K562 (cell line): ENCODE data around the gene HAUS5. TPM values are rescaled to one million over a fixed set of nuclear protein-coding genes. Genes with fewer than 3 reads are reported as not detected.
A peak's percentile ranks its signal among the peaks of the same experiment; 100 is the strongest.

Experiments
- ATAC-seq: fragments of 200-7000 bp; cut with Tn5 transposase; 3 replicates; pipeline ENCODE4 v1.9.1; 2020; ENCODE audit warnings: moderate library complexity
- BruUV-seq: library from RNA; stranded (reverse); fragments of 400-500 nt; replicated peaks from 2 replicates; lab custom pipeline; 2021; lab: Mats Ljungman, UMichigan
- CTCF ChIA-PET: fragments of 300-600 bp; formaldehyde crosslinking; extraction: SDS; loops from one replicate; lab custom pipeline; 2021; ENCODE audit warnings: low intra/inter-chr PET ratio; lab: Yijun Ruan, JAX
- POLR2A ChIA-PET: fragments of 300-600, 350-650 bp; sonication (Branson Sonifier 250); formaldehyde crosslinking; extraction: SDS; loops from one replicate; lab custom pipeline; 2021; ENCODE audit warnings: antibody characterized with exemption, inconsistent platforms; lab: Yijun Ruan, JAX
- DNase-seq, 4 experiments: peaks; one replicate each; pipeline versions ENCODE4 v3.0.0 to v3.0.0-alpha.2; 2011 to 2018; ENCODE audit warnings: low spot score in 3 of 4, mixed read lengths in 3 of 4; ENCODE audit errors: extremely low read depth in 1 of 4
- FAIRE-seq: peaks from 2 replicates; lab custom pipeline; 2011; peaks lifted over from hg19 to GRCh38; lab: Jason Lieb, UNC
- H2AFZ ChIP-seq: 2 replicates; pipeline ENCODE4 v1.6.0; 2011; ENCODE audit warnings: low read depth, low read length, control low read depth, inconsistent platforms
- H3K27ac ChIP-seq: fragments of 200-600 bp; 3 replicates; pipeline ENCODE4 v1.8.0; 2011; ENCODE audit warnings: low read depth, mild to moderate bottlenecking, control low read depth, inconsistent platforms, low read length, moderate library complexity, mixed read lengths; ENCODE audit errors: extremely low read depth
- H3K27me3 ChIP-seq, 2 experiments: fragments of 300-600 bp in 1 of 2; 2 replicates in 1 of 2; 3 replicates in 1 of 2; pipeline versions ENCODE4 v1.6.0 to v1.8.0; 2011; ENCODE audit warnings: inconsistent platforms in 2 of 2, low read length in 2 of 2, mild to moderate bottlenecking in 1 of 2, mixed read lengths in 1 of 2, moderate library complexity in 1 of 2; ENCODE audit not compliant: control insufficient read depth in 2 of 2, insufficient read depth in 2 of 2
- H3K36me3 ChIP-seq: fragments of 300-600 bp; 3 replicates; pipeline ENCODE4 v1.8.0; 2011; ENCODE audit warnings: mild to moderate bottlenecking, low read length, inconsistent platforms; ENCODE audit not compliant: control insufficient read depth, insufficient read depth
- H3K4me1 ChIP-seq, 2 experiments: fragments of 200-600 bp in 1 of 2; replicated peaks in 1 of 2; 2 replicates in 1 of 2; 3 replicates in 1 of 2; pipeline versions ENCODE4 v1.5.1 to v1.8.0; 2011; ENCODE audit warnings: inconsistent platforms in 2 of 2, low read length in 2 of 2, mild to moderate bottlenecking in 1 of 2, mixed read lengths in 1 of 2, moderate library complexity in 1 of 2; ENCODE audit not compliant: control insufficient read depth in 2 of 2, insufficient read depth in 2 of 2
- H3K4me2 ChIP-seq: 2 replicates; pipeline ENCODE4 v1.6.1; 2011; ENCODE audit warnings: low read length, control low read depth, inconsistent platforms, mixed read lengths; ENCODE audit not compliant: insufficient read depth
- H3K4me3 ChIP-seq: fragments of 200-600 bp; sonication (generic), shearing (Covaris generic); 2 replicates; pipeline ENCODE4 v1.5.1; 2016; ENCODE audit warnings: control low read depth, inconsistent platforms
- H3K79me2 ChIP-seq: fragments of 200-600 bp; 3 replicates; pipeline ENCODE4 v1.8.0; 2011; ENCODE audit warnings: low read length, inconsistent platforms; ENCODE audit not compliant: control insufficient read depth, insufficient read depth
- H3K9ac ChIP-seq, 2 experiments: 2 replicates each; pipeline versions ENCODE4 v1.6.0 to v1.6.1; 2011; ENCODE audit warnings: low read depth in 2 of 2, low read length in 2 of 2, control low read depth in 1 of 2, inconsistent platforms in 1 of 2, mild to moderate bottlenecking in 1 of 2, mixed read lengths in 1 of 2; ENCODE audit not compliant: insufficient read depth in 1 of 2
- H3K9me1 ChIP-seq: one replicate; pipeline ENCODE4 v1.6.0; 2011; ENCODE audit warnings: inconsistent platforms, mild to moderate bottlenecking, low read length, moderate library complexity; ENCODE audit not compliant: control insufficient read depth, insufficient read depth
- H3K9me3 ChIP-seq: replicated peaks from 2 replicates; pipeline ENCODE4 v1.5.1; 2011; ENCODE audit warnings: low read depth, low read length, inconsistent platforms; ENCODE audit not compliant: control insufficient read depth, insufficient read depth
- H4K20me1 ChIP-seq: replicated peaks from 2 replicates; pipeline ENCODE4 v1.6.1; 2011; ENCODE audit warnings: low read length, inconsistent platforms, mixed read lengths; ENCODE audit not compliant: control insufficient read depth, insufficient read depth
- DPF2 ChIP-seq: fragments of 450-650 bp; IDR thresholded peaks from 2 replicates; pipeline ENCODE4 v1.6.1; 2016
- EZH2 ChIP-seq: IDR thresholded peaks from 2 replicates; pipeline ENCODE4 v1.6.1; 2012; ENCODE audit warnings: low read depth, mild to moderate bottlenecking, inconsistent platforms, low read length, borderline replicate concordance
- GABPA ChIP-seq: fragments of 200-800 bp; sonication (Bioruptor generic); conservative IDR thresholded peaks from 2 replicates; pipeline ENCODE4 v1.6.1; 2016; ENCODE audit warnings: low read depth, missing genetic modification characterization, missing compliant biosample characterization
- NFATC3 ChIP-seq: fragments of 450-650 bp; IDR thresholded peaks from 2 replicates; pipeline ENCODE4 v1.6.1; 2017; ENCODE audit warnings: mild to moderate bottlenecking
- RBFOX2 ChIP-seq: fragments of 200-400 bp; formaldehyde crosslinking; IDR thresholded peaks from 2 replicates; pipeline ENCODE4 v1.6.1; 2017; ENCODE audit warnings: low read depth, mild to moderate bottlenecking, low read length, moderate library complexity
- SMARCA4 ChIP-seq: fragments of 450-650 bp; IDR thresholded peaks from 2 replicates; pipeline ENCODE4 v1.6.1; 2016
- SRSF1 ChIP-seq: fragments of 200-400 bp; formaldehyde crosslinking; IDR thresholded peaks from 2 replicates; pipeline ENCODE4 v1.6.1; 2017; ENCODE audit warnings: mild to moderate bottlenecking, low read depth, low read length, moderate library complexity
- TRIM24 ChIP-seq, 2 experiments: fragments of 450-650 bp; IDR thresholded peaks; 2 replicates each; pipeline ENCODE4 v1.6.1; 2016
- ZEB2 ChIP-seq: fragments of 450-650 bp; IDR thresholded peaks from 2 replicates; pipeline ENCODE4 v1.6.1; 2016
- ZNF23 ChIP-seq: fragments of 250-450 bp; sonication (Bioruptor Pico); IDR thresholded peaks from 2 replicates; pipeline ENCODE4 v1.4.0; 2020; ENCODE audit warnings: mild to moderate bottlenecking
- ZZZ3 ChIP-seq: fragments of 450-650 bp; IDR thresholded peaks from 2 replicates; pipeline ENCODE4 v1.6.1; 2016; ENCODE audit warnings: antibody characterized with exemption, mild to moderate bottlenecking, moderate library complexity
- WGBS: fragments of 100-300 bp; shearing (Covaris generic); methylation state at CpG from one replicate; pipeline ENCODE4 v1.1.6; 2016; ENCODE audit warnings: low coverage, mixed read lengths; ENCODE audit not compliant: insufficient coverage; ENCODE audit errors: missing lambda C conversion rate; 5-methylcytosine and 5-hydroxymethylcytosine counted together
- in situ Hi-C: fragments of 300-500 bp; cut with MboI; formaldehyde crosslinking; loops from 4 replicates; pipeline ENCODE4 v1.15.0; 2018; ENCODE audit warnings: inconsistent platforms, mixed read lengths
- intact Hi-C: fragments of 100-400 bp; cut with micrococcal nuclease; formaldehyde crosslinking; loops from 2 replicates; pipeline ENCODE4 v1.14.2; 2022
- polyA plus RNA-seq, 8 experiments: library from polyadenylated mRNA; depleted of rRNA in 4 of 8; stranded (reverse) in 5 of 8; unstranded in 3 of 8; fragments of >200 nt; fragmentation: Nextera tagmentation in 2 of 8; fragmentation: Illumina TruSeq in 1 of 8; extraction: Ambion mirVana in 2 of 8; extraction: Trizol in 1 of 8; gene quantifications; 2 replicates each; pipeline versions ENCODE4 v1.2.1 to v1.2.3, GENCODE V29; 2011 to 2014; ENCODE audit warnings: inconsistent platforms in 1 of 8, missing spikeins in 1 of 8
- total RNA-seq, 7 experiments: library from RNA; depleted of rRNA in 6 of 7; stranded (reverse); fragments of >200 nt in 6 of 7; fragmentation: Illumina TruSeq in 2 of 7; extraction: Trizol in 2 of 7; gene quantifications; 2 replicates each; pipeline versions ENCODE4 v1.2.1 to v1.2.3, GENCODE V29; 2011 to 2021; ENCODE audit warnings: low replicate concordance in 1 of 7
- TF ChIP-seq, protein P1 (sequence below): sonication (generic); formaldehyde crosslinking; IDR thresholded peaks from 2 replicates; pipeline ENCODE4 v1.8.1; 2023; ENCODE audit warnings: mild to moderate bottlenecking, missing genetic modification reagents
- TF ChIP-seq, protein P2 (sequence below): fragments of 200-800 bp; sonication (Bioruptor generic); IDR thresholded peaks from 2 replicates; pipeline ENCODE4 v1.6.1; 2017; ENCODE audit warnings: missing genetic modification characterization, missing compliant biosample characterization
- TF ChIP-seq, protein P3 (sequence below): fragments of 200-800 bp; sonication (Bioruptor generic); IDR thresholded peaks from 2 replicates; pipeline ENCODE4 v1.6.1; 2017; ENCODE audit warnings: missing genetic modification characterization, missing compliant biosample characterization
- TF ChIP-seq, protein P4 (sequence below): fragments of 450-650 bp; formaldehyde crosslinking; IDR thresholded peaks from 2 replicates; pipeline ENCODE4 v1.4.0; 2020; ENCODE audit warnings: mild to moderate bottlenecking
- TF ChIP-seq, protein P5 (sequence below): fragments of 450-650 bp; IDR thresholded peaks from 2 replicates; pipeline ENCODE4 v1.6.1; 2016; ENCODE audit warnings: missing biosample characterization, missing genetic modification characterization

Gene HAUS5
- total and polyA plus RNA-seq, 9 of the 15 experiments (the other 6 are each of a cell fraction or from before 2014, with no cell fraction given), result 3.5 to 41.3 (median 14.2) TPM

DNA sequence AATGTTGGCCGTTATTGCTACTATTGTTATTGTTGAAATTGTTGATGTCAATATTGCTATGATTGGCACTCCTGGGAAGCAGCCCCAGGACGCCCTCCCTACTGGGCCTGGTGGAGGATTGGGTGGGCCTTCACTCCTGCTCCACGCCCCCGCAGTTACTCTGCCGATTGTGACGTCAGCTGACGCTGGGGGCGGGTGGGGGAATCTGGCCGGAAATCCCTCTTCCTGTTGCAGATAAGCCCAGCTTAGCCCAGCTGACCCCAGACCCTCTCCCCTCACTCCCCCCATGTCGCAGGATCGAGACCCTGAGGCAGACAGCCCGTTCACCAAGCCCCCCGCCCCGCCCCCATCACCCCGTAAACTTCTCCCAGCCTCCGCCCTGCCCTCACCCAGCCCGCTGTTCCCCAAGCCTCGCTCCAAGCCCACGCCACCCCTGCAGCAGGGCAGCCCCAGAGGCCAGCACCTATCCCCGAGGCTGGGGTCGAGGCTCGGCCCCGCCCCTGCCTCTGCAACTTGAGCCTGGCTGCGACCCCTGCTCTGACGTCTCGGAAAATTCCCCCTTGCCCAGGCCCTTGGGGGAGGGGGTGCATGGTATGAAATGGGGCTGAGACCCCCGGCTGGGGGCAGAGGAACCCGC is 29.1 kb downstream of the HAUS5 start, which contains the start of gene ETV2:
ETV2 (plus strand) TSS at position 231 of the 637 bp plus-strand sequence. CDS start 716 bp downstream, outside the sequence.
- Histone ChIP-seq H3K9me3 (no peaks in the 10 kb centered on the region), H3K79me2 (no peaks in the 10 kb centered on the region), H3K27me3 (no peaks in the 10 kb centered on the region), H3K4me1 (peaks cover 28 to 55% of the 10 kb centered on the region in 2 experiments), H3K4me2 (peak within 1 kb of the TSS; percentile 85), H4K20me1 (no peaks in the 10 kb centered on the region), H3K4me3 (peak within 1 kb of the TSS; percentile 18; the same call in 1 of the 2 replicates), H3K9ac (peak within 1 kb of the TSS; percentile 80 to 88), H2AFZ (peak within 1 kb of the TSS; percentile 63), H3K27ac (peak within 1 kb of the TSS; percentile 89), H3K9me1 (no peaks in the 10 kb centered on the region), H3K36me3 (peaks cover 19% of the 10 kb centered on the region; the same call in 2 of the 3 replicates)
- no TSS peak for BruUV-seq
- ChIA-PET CTCF (no interaction called here), POLR2A (interaction anchor here (0.6 to 1.8 kb wide), 2 partner anchors 29 to 137 kb away, joined by 3 to 4 read pairs; partner anchors contain the start of gene HAUS5)
- intact Hi-C loops (loop anchor here (5.0 to 10.0 kb wide), 2 partner anchors 84 to 103 kb away; partner anchors contain the start of genes IGFLR1, LIN37, PSENEN and U2AF1L4), in situ Hi-C loops (no loop called here)
- WGBS, result 17% methylated on average over 22 of the region's 28 CpGs
- no peak for ATAC-seq
- peak; percentile 78 to 84 (median 82) for DNase-seq
- peak; percentile 81 for FAIRE-seq
- TF ChIP-seq NFATC3 (no peak), ZZZ3 (no peak), GABPA (tag) (peak; percentile 61), RBFOX2 (peak; percentile 57; the same call in 1 of the 2 replicates), DPF2 (0 out of 2 replicates have a peak, but pooled peaks have one; percentile 44), EZH2 (no peak), SRSF1 (no peak), ZEB2 (no peak), TRIM24 (IDR thresholded peaks at IDR 0.05) (no peak), SMARCA4 (peak; percentile 57), ZNF23 (CRISPR knock-in tag) (no peak)
- TF ChIP-seq, protein P1, sequence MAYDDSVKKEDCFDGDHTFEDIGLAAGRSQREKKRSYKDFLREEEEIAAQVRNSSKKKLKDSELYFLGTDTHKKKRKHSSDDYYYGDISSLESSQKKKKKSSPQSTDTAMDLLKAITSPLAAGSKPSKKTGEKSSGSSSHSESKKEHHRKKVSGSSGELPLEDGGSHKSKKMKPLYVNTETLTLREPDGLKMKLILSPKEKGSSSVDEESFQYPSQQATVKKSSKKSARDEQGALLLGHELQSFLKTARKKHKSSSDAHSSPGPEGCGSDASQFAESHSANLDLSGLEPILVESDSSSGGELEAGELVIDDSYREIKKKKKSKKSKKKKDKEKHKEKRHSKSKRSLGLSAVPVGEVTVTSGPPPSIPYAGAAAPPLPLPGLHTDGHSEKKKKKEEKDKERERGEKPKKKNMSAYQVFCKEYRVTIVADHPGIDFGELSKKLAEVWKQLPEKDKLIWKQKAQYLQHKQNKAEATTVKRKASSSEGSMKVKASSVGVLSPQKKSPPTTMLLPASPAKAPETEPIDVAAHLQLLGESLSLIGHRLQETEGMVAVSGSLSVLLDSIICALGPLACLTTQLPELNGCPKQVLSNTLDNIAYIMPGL, result no peak
- TF ChIP-seq, protein P2, sequence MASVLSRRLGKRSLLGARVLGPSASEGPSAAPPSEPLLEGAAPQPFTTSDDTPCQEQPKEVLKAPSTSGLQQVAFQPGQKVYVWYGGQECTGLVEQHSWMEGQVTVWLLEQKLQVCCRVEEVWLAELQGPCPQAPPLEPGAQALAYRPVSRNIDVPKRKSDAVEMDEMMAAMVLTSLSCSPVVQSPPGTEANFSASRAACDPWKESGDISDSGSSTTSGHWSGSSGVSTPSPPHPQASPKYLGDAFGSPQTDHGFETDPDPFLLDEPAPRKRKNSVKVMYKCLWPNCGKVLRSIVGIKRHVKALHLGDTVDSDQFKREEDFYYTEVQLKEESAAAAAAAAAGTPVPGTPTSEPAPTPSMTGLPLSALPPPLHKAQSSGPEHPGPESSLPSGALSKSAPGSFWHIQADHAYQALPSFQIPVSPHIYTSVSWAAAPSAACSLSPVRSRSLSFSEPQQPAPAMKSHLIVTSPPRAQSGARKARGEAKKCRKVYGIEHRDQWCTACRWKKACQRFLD (CRISPR knock-in tag), result peak; percentile 15; the same call in 1 of the 2 replicates
- TF ChIP-seq, protein P3, sequence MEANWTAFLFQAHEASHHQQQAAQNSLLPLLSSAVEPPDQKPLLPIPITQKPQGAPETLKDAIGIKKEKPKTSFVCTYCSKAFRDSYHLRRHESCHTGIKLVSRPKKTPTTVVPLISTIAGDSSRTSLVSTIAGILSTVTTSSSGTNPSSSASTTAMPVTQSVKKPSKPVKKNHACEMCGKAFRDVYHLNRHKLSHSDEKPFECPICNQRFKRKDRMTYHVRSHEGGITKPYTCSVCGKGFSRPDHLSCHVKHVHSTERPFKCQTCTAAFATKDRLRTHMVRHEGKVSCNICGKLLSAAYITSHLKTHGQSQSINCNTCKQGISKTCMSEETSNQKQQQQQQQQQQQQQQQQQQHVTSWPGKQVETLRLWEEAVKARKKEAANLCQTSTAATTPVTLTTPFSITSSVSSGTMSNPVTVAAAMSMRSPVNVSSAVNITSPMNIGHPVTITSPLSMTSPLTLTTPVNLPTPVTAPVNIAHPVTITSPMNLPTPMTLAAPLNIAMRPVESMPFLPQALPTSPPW (CRISPR knock-in tag), result peak; percentile 85
- TF ChIP-seq, protein P4, sequence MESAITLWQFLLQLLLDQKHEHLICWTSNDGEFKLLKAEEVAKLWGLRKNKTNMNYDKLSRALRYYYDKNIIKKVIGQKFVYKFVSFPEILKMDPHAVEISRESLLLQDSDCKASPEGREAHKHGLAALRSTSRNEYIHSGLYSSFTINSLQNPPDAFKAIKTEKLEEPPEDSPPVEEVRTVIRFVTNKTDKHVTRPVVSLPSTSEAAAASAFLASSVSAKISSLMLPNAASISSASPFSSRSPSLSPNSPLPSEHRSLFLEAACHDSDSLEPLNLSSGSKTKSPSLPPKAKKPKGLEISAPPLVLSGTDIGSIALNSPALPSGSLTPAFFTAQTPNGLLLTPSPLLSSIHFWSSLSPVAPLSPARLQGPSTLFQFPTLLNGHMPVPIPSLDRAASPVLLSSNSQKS (CRISPR knock-in tag), result no peak
- TF ChIP-seq, protein P5, sequence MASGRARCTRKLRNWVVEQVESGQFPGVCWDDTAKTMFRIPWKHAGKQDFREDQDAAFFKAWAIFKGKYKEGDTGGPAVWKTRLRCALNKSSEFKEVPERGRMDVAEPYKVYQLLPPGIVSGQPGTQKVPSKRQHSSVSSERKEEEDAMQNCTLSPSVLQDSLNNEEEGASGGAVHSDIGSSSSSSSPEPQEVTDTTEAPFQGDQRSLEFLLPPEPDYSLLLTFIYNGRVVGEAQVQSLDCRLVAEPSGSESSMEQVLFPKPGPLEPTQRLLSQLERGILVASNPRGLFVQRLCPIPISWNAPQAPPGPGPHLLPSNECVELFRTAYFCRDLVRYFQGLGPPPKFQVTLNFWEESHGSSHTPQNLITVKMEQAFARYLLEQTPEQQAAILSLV (tag), result no peak
